A673 (cell line): ENCODE measurements around the gene CIB2. TPM values are rescaled to one million over a fixed set of nuclear protein-coding genes. Genes with fewer than 3 reads are reported as not detected.

Experiments used
- BruUV-seq: library from RNA; stranded (reverse); fragments of 400-500 nt; replicated peaks from 2 replicates; lab custom pipeline; 2021; lab: Mats Ljungman, UMichigan
- CTCF ChIA-PET: fragments of 300-600 bp; sonication (Branson Sonifier 250); formaldehyde crosslinking; loops from one replicate; lab custom pipeline; 2022; ENCODE audit warnings: antibody characterized with exemption; lab: Charles Lee
- POLR2A ChIA-PET: fragments of 300-600 bp; sonication (Branson Sonifier 250); formaldehyde crosslinking; loops from one replicate; lab custom pipeline; 2022; ENCODE audit warnings: antibody characterized with exemption; ENCODE audit not compliant: low non-redundant PET; lab: Charles Lee
- DNase-seq: peaks from one replicate; pipeline ENCODE4 v3.0.0-alpha.2; 2015; ENCODE audit warnings: low spot score
- H3K27ac ChIP-seq: fragments of 200-600 bp; sonication (generic); 2 replicates; pipeline ENCODE4 v1.5.1; 2016; ENCODE audit warnings: mixed run types, low read depth, mild to moderate bottlenecking, mixed read lengths, antibody characterized with exemption, low read length; ENCODE audit not compliant: poor library complexity, severe bottlenecking
- H3K27me3 ChIP-seq: fragments of 200-600 bp; sonication (generic); replicated peaks from 2 replicates; pipeline ENCODE4 v1.6.1; 2017; ENCODE audit warnings: mixed run types, low read depth, mild to moderate bottlenecking, mixed read lengths, antibody characterized with exemption, low read length; ENCODE audit not compliant: insufficient read depth, poor library complexity
- H3K36me3 ChIP-seq: fragments of 200-600 bp; sonication (generic); 2 replicates; pipeline ENCODE4 v1.6.1; 2016; ENCODE audit warnings: mixed run types, mild to moderate bottlenecking, mixed read lengths, antibody characterized with exemption, low read length; ENCODE audit not compliant: insufficient read depth, poor library complexity, severe bottlenecking
- H3K4me1 ChIP-seq: fragments of 200-600 bp; sonication (generic); 2 replicates; pipeline ENCODE4 v1.6.1; 2017; ENCODE audit warnings: mixed run types, mild to moderate bottlenecking, mixed read lengths, antibody characterized with exemption, low read length; ENCODE audit not compliant: insufficient read depth, poor library complexity, severe bottlenecking
- H3K4me3 ChIP-seq: fragments of 200-600 bp; sonication (generic); 2 replicates; pipeline ENCODE4 v1.5.1; 2016; ENCODE audit warnings: low read depth, mixed run types, mild to moderate bottlenecking, mixed read lengths, low read length; ENCODE audit not compliant: poor library complexity, severe bottlenecking
- H3K9me3 ChIP-seq: fragments of 200-600 bp; sonication (generic); 2 replicates; pipeline ENCODE4 v1.6.1; 2016; ENCODE audit warnings: mixed run types, low read depth, mild to moderate bottlenecking, mixed read lengths, antibody characterized with exemption, low read length; ENCODE audit not compliant: poor library complexity, severe bottlenecking
- EZH2 ChIP-seq: fragments of 200-600 bp; sonication (generic); IDR thresholded peaks from 2 replicates; pipeline ENCODE4 v1.6.1; 2017; ENCODE audit warnings: borderline replicate concordance, low read depth, mild to moderate bottlenecking, mixed read lengths, antibody characterized with exemption, low read length; ENCODE audit not compliant: poor library complexity, severe bottlenecking
- intact Hi-C: fragments of 100-400 bp; cut with micrococcal nuclease; formaldehyde crosslinking; loops from one replicate; pipeline ENCODE4 v1.10.0; 2022; ENCODE audit not compliant: unreplicated experiment
- total RNA-seq: library from RNA; stranded (reverse); gene quantifications from 2 replicates; pipeline ENCODE4 v1.2.3, GENCODE V29; 2021
- TF ChIP-seq, protein P1 (sequence below): fragments of 300-800, 200-600 bp; sonication (generic); conservative IDR thresholded peaks from 2 replicates; pipeline ENCODE4 v1.5.1; 2017; ENCODE audit warnings: low read depth, mild to moderate bottlenecking, antibody characterized with exemption, low read length, moderate library complexity, mixed read lengths

The CIB2 gene
- total RNA-seq, 1 experiment from 2014 or later, result 2.1 TPM

- POLR2A ChIA-PET, result no interaction called here
- Histone ChIP-seq H3K4me3 (no peak overlapping the region), H3K27ac (no peak overlapping the region), H3K27me3 (no peaks in the 10 kb centered on the region), H3K9me3 (no peaks in the 10 kb centered on the region), H3K36me3 (no peaks in the 10 kb centered on the region), H3K4me1 (no peaks in the 10 kb centered on the region)
- no TSS peak for BruUV-seq
- intact Hi-C loops, result loop anchor here (2.0 kb wide), 1 partner anchor 83 kb away; no protein-coding TSS in a partner anchor
- TF ChIP-seq EZH2, result no peak
- TF ChIP-seq, protein P1, sequence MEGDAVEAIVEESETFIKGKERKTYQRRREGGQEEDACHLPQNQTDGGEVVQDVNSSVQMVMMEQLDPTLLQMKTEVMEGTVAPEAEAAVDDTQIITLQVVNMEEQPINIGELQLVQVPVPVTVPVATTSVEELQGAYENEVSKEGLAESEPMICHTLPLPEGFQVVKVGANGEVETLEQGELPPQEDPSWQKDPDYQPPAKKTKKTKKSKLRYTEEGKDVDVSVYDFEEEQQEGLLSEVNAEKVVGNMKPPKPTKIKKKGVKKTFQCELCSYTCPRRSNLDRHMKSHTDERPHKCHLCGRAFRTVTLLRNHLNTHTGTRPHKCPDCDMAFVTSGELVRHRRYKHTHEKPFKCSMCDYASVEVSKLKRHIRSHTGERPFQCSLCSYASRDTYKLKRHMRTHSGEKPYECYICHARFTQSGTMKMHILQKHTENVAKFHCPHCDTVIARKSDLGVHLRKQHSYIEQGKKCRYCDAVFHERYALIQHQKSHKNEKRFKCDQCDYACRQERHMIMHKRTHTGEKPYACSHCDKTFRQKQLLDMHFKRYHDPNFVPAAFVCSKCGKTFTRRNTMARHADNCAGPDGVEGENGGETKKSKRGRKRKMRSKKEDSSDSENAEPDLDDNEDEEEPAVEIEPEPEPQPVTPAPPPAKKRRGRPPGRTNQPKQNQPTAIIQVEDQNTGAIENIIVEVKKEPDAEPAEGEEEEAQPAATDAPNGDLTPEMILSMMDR, result no peak
- CTCF ChIA-PET, result no interaction called here
- no peak for DNase-seq
Observed at GRCh38 chr15:78111788-78112187, 19.5 kb downstream of the CIB2 start.

DNA sequence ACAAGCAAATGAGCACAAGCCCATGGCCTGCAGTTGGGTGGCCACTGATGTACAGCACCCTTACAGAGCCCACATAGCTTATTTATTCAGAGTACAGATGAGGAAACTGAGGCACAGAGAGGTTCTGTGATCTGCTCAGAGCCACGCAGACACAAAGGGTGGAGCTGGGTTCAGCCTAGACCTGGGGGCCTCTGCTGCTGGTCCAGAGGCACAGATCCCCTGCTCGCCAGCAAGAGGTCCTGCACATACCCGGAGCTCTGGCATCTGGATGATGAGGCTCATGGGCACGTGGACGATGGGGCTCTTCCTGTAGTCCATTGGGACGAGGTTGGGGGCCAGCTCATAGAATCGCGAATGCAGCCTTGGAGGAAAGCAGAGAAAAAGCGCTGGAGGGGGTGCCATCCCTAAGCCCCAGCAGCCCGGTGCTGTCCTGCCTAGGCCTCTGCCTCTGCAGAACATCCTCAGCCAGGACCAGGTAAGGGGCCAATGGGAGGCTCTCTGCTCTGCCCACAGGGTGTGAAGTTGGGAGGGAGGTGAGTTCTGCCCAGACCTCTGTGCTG lies 20.2 kb downstream of the CIB2 start:
- H3K4me3 ChIP-seq, result no peak overlapping the region
- ChIA-PET POLR2A (no interaction called here), CTCF (interaction anchor here (2.1 kb wide), 1 partner anchor 111 kb away, joined by 8 read pairs; no protein-coding TSS in a partner anchor)
- no peaks in the 10 kb centered on the region for H3K27me3 ChIP-seq
- BruUV-seq, result no TSS peak
- H3K9me3 ChIP-seq, result no peaks in the 10 kb centered on the region
- H3K27ac ChIP-seq, result no peak overlapping the region
- H3K36me3 ChIP-seq, result no peaks in the 10 kb centered on the region
- no peak for TF ChIP-seq EZH2
- TF ChIP-seq, protein P1, result no peak
- no peaks in the 10 kb centered on the region for H3K4me1 ChIP-seq
- intact Hi-C loops, result no loop called here
- DNase-seq, result no peak

DNA sequence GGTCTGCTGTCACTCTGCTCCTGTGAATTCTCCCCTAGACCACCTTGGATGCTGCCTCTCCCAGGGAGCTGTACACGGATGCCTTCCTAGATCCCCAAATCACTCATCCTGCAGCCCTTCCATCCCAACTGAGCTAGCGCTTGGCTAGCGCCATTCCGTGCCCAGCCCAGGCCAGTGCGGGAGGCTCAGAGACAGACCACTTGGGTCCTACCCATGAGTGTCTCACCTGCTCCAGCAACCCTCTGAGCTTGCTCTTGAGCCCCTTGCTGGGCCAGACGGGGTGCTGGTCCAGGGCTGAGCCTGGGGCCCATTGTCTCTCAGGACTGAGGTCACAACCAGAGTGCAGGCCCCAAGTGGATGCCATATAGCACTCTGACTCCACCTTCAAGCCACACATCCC lies 21.1 kb downstream of the CIB2 start:
- Histone ChIP-seq H3K4me3 (no peak overlapping the region), H3K27me3 (no peaks in the 10 kb centered on the region), H3K4me1 (no peaks in the 10 kb centered on the region), H3K36me3 (no peaks in the 10 kb centered on the region), H3K9me3 (no peaks in the 10 kb centered on the region), H3K27ac (no peak overlapping the region)
- CTCF ChIA-PET, result interaction anchor here (2.1 kb wide), 1 partner anchor 110 kb away, joined by 8 read pairs; no protein-coding TSS in a partner anchor
- TF ChIP-seq, protein P1, result no peak
- no peak for TF ChIP-seq EZH2
- POLR2A ChIA-PET, result no interaction called here
- BruUV-seq, result no TSS peak
- DNase-seq, result no peak
- intact Hi-C loops, result no loop called here
